ENCODE results near the gene NAT9.

- TF ChIP-seq EZH2 (IDR thresholded peaks at IDR 0.05; ENCODE audit: borderline replicate concordance): no peak
- TF ChIP-seq CTCF (IDR thresholded peaks at IDR 0.05; ENCODE audit: poor library complexity): no peak
These were observed 46.3 kb downstream of the NAT9 start for GRCh38 chr17:74729866-74730265.
